GM12874 (cell line): Measurements from ENCODE around the gene ADAMTS16.

ENCODE experiments used
- TF ChIP-seq, protein P1 (sequence below): IDR thresholded peaks from 2 replicates; pipeline ENCODE4 v1.5.1; 2011; ENCODE audit warnings: low read depth, mild to moderate bottlenecking, control low read depth, low read length, moderate library complexity; ENCODE audit not compliant: insufficient read depth

The ADAMTS16 gene

DNA sequence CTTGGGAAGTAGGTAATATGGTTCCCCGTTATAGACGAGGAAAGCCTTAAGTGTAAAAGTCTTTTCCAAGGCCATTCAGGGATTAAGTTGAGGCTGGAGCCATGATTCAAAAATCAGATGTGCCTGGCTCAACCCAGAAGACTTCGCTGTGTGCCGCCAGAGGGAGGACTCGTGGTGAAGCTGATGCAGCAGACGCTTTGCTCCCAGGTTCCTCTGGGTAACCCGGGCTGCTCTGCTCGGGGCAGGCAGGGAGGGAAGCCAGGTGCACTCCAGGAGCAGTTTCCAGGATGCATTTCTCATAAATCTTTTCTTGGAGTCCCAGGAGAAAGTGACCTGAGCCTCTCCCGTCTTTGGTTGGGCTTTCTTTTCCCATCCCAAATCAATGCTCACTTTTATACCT, 219.5 kb downstream of the ADAMTS16 start:
- TF ChIP-seq, protein P1, sequence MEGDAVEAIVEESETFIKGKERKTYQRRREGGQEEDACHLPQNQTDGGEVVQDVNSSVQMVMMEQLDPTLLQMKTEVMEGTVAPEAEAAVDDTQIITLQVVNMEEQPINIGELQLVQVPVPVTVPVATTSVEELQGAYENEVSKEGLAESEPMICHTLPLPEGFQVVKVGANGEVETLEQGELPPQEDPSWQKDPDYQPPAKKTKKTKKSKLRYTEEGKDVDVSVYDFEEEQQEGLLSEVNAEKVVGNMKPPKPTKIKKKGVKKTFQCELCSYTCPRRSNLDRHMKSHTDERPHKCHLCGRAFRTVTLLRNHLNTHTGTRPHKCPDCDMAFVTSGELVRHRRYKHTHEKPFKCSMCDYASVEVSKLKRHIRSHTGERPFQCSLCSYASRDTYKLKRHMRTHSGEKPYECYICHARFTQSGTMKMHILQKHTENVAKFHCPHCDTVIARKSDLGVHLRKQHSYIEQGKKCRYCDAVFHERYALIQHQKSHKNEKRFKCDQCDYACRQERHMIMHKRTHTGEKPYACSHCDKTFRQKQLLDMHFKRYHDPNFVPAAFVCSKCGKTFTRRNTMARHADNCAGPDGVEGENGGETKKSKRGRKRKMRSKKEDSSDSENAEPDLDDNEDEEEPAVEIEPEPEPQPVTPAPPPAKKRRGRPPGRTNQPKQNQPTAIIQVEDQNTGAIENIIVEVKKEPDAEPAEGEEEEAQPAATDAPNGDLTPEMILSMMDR: no peak

DNA sequence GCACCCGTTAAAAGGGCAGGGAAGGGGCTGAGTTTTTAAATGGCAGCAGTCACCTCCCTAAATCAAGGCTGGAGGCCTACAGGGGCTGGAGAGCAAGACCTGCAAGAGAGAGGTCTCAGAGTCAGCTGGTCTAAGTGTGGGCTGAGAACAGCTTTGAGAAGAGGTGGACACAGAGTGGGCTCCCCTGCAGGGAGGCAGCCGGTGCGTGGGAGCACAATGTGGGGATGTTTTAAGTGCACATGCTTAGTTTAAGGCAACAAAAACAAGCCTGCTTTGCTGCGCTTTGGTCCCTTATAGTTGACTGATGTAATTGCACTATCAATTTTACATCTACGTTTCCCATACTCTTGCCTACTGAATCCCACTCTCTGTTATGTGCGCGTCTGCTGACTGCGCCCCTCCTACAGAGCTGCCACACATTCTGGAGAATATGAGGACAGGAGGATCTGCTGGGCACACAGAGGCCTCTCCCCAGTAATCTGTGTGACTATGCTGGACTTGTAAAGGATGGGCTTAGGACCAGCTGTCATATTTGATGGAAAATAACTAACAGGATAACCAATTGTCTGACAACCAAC, 220.3 kb downstream of the ADAMTS16 start:
- TF ChIP-seq, protein P1: no peak

DNA sequence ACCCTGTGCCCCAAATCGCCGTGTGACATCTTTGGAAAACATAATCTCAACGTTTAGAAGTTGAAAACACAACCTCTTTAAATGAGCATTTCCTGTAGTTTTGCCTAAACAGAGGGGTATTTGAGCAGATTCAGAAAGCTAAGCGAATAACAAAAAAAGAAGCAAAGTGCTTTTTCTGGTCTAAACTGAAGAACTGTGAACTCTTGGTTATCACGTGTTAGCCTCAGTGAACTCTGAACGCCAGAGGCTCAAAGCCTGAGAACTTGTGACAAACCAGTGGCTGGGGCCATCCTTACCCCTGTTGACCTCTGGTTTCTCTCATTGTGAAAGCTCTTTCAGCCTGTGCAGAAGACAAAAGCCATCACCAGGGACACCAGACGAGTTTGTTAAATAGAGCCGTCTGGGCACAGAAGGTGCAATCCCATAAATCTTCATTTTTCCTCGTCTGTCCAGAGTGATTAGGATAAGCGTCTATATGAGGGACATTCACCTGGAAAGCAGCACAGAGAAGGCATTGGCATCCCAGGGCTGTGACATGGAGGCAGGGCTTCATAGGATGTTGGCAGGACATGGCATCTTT, 220.9 kb downstream of the ADAMTS16 start:
- TF ChIP-seq, protein P1: no peak

DNA sequence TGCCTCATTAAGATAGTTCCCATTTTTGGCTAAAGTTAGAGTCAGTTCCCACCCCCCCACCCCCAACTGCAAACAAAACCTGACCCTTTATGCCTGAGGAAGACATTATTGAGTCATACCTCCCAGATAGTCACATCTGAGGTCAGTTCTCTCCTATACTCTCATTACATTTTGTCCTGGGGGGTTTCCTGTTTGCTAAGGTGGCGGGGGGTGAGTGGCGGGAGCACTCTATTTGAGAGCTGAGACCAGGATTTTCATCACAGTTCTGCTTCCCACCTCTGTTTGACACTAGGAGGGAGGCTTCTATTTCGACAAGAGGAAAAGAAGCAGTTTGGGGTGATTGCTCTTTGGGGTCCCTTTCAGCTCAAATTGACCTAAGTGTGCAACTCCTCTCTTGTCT, 222.9 kb downstream of the ADAMTS16 start:
- TF ChIP-seq, protein P1: no peak

DNA sequence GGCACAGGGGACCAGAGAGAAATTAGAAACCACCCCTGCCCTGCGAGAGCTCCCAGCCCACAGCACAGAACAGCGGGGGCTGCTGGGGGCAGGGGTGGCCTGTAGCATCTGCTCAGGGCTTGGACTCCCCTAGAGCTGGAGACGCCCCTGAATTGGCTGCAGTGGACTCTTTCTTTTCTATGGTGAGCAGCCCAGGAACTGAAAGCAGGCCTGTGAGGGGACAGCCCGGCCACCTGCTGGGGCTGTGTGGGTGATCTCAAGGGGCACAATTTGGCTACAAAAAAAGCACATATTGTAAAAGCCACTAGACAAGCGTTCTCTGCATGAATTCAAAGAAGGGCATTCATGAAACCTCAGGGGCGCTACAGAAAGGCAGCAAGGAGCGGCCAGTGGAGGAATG, 224.8 kb downstream of the ADAMTS16 start:
- TF ChIP-seq, protein P1: no peak

DNA sequence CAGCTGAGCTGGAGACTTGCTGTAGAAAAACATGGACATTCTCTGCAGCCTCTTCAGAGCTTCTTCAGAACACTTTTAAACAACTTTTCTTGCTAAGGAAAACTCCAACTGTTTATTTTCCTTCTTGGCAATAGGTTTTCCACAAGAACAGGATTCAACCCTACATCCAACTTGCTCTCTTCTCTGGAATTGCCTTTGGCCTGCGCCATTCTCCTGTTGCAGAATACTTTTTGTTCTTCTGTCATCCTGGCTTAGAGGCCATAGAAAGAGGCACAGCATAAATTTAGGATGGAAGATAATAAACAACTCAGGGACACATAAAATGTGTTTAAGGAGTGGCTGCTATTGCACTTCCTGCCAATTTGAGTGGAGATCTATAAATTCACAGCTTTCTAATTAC, 227.6 kb downstream of the ADAMTS16 start:
- TF ChIP-seq, protein P1: no peak

DNA sequence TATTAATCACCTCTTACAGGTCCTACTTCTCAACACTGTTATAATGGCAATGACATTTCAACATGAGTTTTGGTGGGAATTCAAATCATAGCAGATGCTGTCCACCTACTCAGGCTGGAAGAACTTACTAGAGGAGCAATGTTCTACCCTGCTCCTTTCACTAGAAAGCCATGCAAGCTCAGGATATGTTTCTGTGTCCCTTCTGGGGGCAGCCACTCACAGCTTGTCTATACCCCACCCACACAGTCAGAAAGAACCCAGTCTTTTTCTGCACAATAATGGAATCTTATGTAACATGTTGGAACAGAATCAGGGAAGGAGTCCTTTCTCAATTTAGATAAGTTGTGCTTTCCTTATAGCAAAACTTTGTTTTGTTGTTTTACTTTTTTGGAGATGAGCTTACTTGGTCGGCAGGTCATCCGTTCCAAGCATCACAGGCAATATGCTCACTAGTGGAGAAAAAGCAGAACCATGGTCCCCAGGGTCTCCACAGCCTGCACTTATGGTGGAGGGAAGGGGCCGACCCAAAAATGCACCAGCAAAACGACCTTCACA, 229.0 kb downstream of the ADAMTS16 start:
- TF ChIP-seq, protein P1: no peak
